Measurements from ENCODE around the gene ADAM12. TPM values are rescaled to one million over a fixed set of nuclear protein-coding genes. Genes with fewer than 3 reads are reported as not detected.

ADAM12 gene
- polyA plus RNA-seq, 1 donor from 2014 or later, result 0.09 TPM

- Histone ChIP-seq H3K9me3 (ENCODE audit: low read length) (no peaks in the 10 kb centered on the region), H4K20me1 (ENCODE audit: insufficient read depth) (no peaks in the 10 kb centered on the region), H3K27ac (ENCODE audit: low read length) (no peak overlapping the region), H3F3A (ENCODE audit: insufficient read depth, low read length, poor library complexity, severe bottlenecking) (no peaks in the 10 kb centered on the region), H3K4me2 (ENCODE audit: low read length) (no peak overlapping the region), H3K4me3 (ENCODE audit: low read length) (no peak overlapping the region), H3K27me3 (ENCODE audit: insufficient read depth, low read depth, low read length) (no peaks in the 10 kb centered on the region), H2AFZ (ENCODE audit: low read depth, low read length) (no peak overlapping the region), H3K9me2 (ENCODE audit: insufficient read depth, low read length) (no peaks in the 10 kb centered on the region), H3K79me2 (replicated peaks; ENCODE audit: insufficient read depth, low read length) (no peaks in the 10 kb centered on the region), H3K9ac (ENCODE audit: low read length) (no peak overlapping the region), H3K36me3 (ENCODE audit: insufficient read depth, low read length) (no peaks in the 10 kb centered on the region)
- TF ChIP-seq REST (IDR thresholded peaks at IDR 0.05; ENCODE audit: borderline replicate concordance) (no peak), SMC3 (conservative IDR thresholded peaks at IDR 0.05; ENCODE audit: poor library complexity) (no peak), RAD21 (conservative IDR thresholded peaks at IDR 0.05) (no peak), EZH2 (IDR thresholded peaks at IDR 0.05; ENCODE audit: borderline replicate concordance, insufficient read depth, low read length, poor library complexity, severe bottlenecking) (no peak)
These were observed 261.4 kb downstream of the ADAM12 start for GRCh38 chr10:126126866-126127265.

- H3K27ac ChIP-seq (ENCODE audit: low read length), result no peak overlapping the region
- no peaks in the 10 kb centered on the region for H3K79me2 ChIP-seq (replicated peaks; ENCODE audit: insufficient read depth, low read length)
- no peak overlapping the region for H3K4me3 ChIP-seq (ENCODE audit: low read length)
- no peak overlapping the region for H3K4me2 ChIP-seq (ENCODE audit: low read length)
- H4K20me1 ChIP-seq (ENCODE audit: insufficient read depth), result no peaks in the 10 kb centered on the region
- H3F3A ChIP-seq (ENCODE audit: insufficient read depth, low read length, poor library complexity, severe bottlenecking), result no peaks in the 10 kb centered on the region
- no peaks in the 10 kb centered on the region for H3K36me3 ChIP-seq (ENCODE audit: insufficient read depth, low read length)
- no peaks in the 10 kb centered on the region for H3K9me3 ChIP-seq (ENCODE audit: low read length)
- TF ChIP-seq RAD21 (conservative IDR thresholded peaks at IDR 0.05) (no peak), CTCF (IDR thresholded peaks at IDR 0.05; ENCODE audit: poor library complexity, severe bottlenecking) (no peak), MXI1 (conservative IDR thresholded peaks at IDR 0.05; ENCODE audit: poor library complexity, severe bottlenecking) (no peak), REST (IDR thresholded peaks at IDR 0.05; ENCODE audit: borderline replicate concordance) (no peak)
- H2AFZ ChIP-seq (ENCODE audit: low read depth, low read length), result no peak overlapping the region
- H3K27me3 ChIP-seq (ENCODE audit: insufficient read depth, low read depth, low read length), result no peaks in the 10 kb centered on the region
- H3K9me2 ChIP-seq (ENCODE audit: insufficient read depth, low read length), result no peaks in the 10 kb centered on the region
- no peak overlapping the region for H3K9ac ChIP-seq (ENCODE audit: low read length)
These were observed 262.3 kb downstream of the ADAM12 start for GRCh38 chr10:126126023-126126422.
